HCT116 (cell line): ENCODE data around the gene TXLNG. TPM values are rescaled to one million over a fixed set of nuclear protein-coding genes. Genes with fewer than 3 reads are reported as not detected.

ENCODE experiments used
- ATAC-seq: fragments of 200-7000 bp; cut with Tn5 transposase; 2 replicates; pipeline ENCODE4 v1.9.1; 2020; ENCODE audit warnings: mild to moderate bottlenecking, moderate library complexity
- BruUV-seq: library from RNA; stranded (reverse); fragments of 400-500 nt; replicated peaks from 2 replicates; lab custom pipeline; 2021; lab: Mats Ljungman, UMichigan
- CTCF ChIA-PET: fragments of 300-600 bp; sonication (Branson Sonifier 250); formaldehyde crosslinking; loops from one replicate; lab custom pipeline; 2021; ENCODE audit warnings: antibody characterized with exemption; lab: Charles Lee
- POLR2A ChIA-PET: fragments of 300-600, 350-600 bp; sonication (Branson Sonifier 250); formaldehyde crosslinking; loops from one replicate; lab custom pipeline; 2021; ENCODE audit warnings: antibody characterized with exemption; lab: Charles Lee
- RAD21 ChIA-PET, 2 experiments: fragments of 300-600 bp; sonication (Branson Sonifier 250); formaldehyde crosslinking; loops; one replicate each; lab custom pipeline; 2023; ENCODE audit warnings: low total read pairs in 2 of 2; ENCODE audit not compliant: uncharacterized antibody in 2 of 2, unreplicated experiment in 2 of 2, low non-redundant PET in 1 of 2; lab: Charles Lee
- DNase-seq: peaks from one replicate; pipeline ENCODE4 v3.0.0-alpha.2; 2010; ENCODE audit warnings: low read depth, low spot score
- H2AFZ ChIP-seq: fragments of 200-600 bp; shearing (Covaris generic), sonication (generic); 2 replicates; pipeline ENCODE4 v1.6.1; 2017; ENCODE audit warnings: low read depth, mixed run types, mixed read lengths, antibody characterized with exemption, low read length; ENCODE audit not compliant: poor library complexity, severe bottlenecking
- H3K27ac ChIP-seq: 2 replicates; pipeline ENCODE4 v1.5.1; 2012; ENCODE audit warnings: low read depth, low read length
- H3K27me3 ChIP-seq: fragments of 200-600 bp; sonication (generic); 2 replicates; pipeline ENCODE4 v1.6.1; 2016; ENCODE audit warnings: mixed run types, low read length, mixed read lengths; ENCODE audit not compliant: insufficient read depth
- H3K36me3 ChIP-seq, 2 experiments: fragments of 200-500 bp in 1 of 2; fragments of 200-600 bp in 1 of 2; sonication (Bioruptor generic) in 1 of 2; sonication (generic) in 1 of 2; 2 replicates each; pipeline versions ENCODE4 v1.5.1 to v1.6.1; 2014 to 2016; ENCODE audit warnings: low read length in 2 of 2, inconsistent platforms in 1 of 2, mixed read lengths in 1 of 2, mixed run types in 1 of 2; ENCODE audit not compliant: insufficient read depth in 2 of 2, control insufficient read depth in 1 of 2
- H3K4me1 ChIP-seq, 2 experiments: fragments of 200-600 bp in 1 of 2; sonication (generic) in 1 of 2; 2 replicates each; pipeline versions ENCODE4 v1.5.1 to v1.6.1; 2012 to 2017; ENCODE audit warnings: low read length in 2 of 2, inconsistent platforms in 1 of 2, mild to moderate bottlenecking in 1 of 2, mixed read lengths in 1 of 2, mixed run types in 1 of 2, moderate library complexity in 1 of 2; ENCODE audit not compliant: insufficient read depth in 2 of 2, control insufficient read depth in 1 of 2
- H3K4me2 ChIP-seq: fragments of 200-600 bp; sonication (generic); 2 replicates; pipeline ENCODE4 v1.6.1; 2017; ENCODE audit warnings: mixed run types, low read length, mixed read lengths
- H3K4me3 ChIP-seq, 2 experiments: fragments of 200-600 bp in 1 of 2; sonication (generic) in 1 of 2; replicated peaks in 1 of 2; 2 replicates each; pipeline ENCODE4 v1.5.1; 2011 to 2016; ENCODE audit warnings: low read length in 2 of 2, control low read depth in 1 of 2, low read depth in 1 of 2, mild to moderate bottlenecking in 1 of 2, mixed read lengths in 1 of 2, mixed run types in 1 of 2
- H3K79me2 ChIP-seq: fragments of 200-600 bp; sonication (generic); 2 replicates; pipeline ENCODE4 v1.6.1; 2017; ENCODE audit warnings: mild to moderate bottlenecking, mixed run types, low read length, moderate library complexity, mixed read lengths; ENCODE audit not compliant: insufficient read depth
- H3K9ac ChIP-seq: fragments of 200-600 bp; sonication (generic); 2 replicates; pipeline ENCODE4 v1.6.1; 2016; ENCODE audit warnings: low read length, mixed read lengths
- H3K9me2 ChIP-seq: fragments of 200-600 bp; sonication (generic), shearing (Covaris generic); 2 replicates; pipeline ENCODE4 v1.6.1; 2017; ENCODE audit warnings: mixed run types, mild to moderate bottlenecking, moderate library complexity; ENCODE audit not compliant: insufficient read depth
- H3K9me3 ChIP-seq, 2 experiments: fragments of 200-500 bp in 1 of 2; fragments of 200-600 bp in 1 of 2; sonication (Bioruptor generic) in 1 of 2; sonication (generic) in 1 of 2; 2 replicates each; pipeline ENCODE4 v1.6.1; 2014 to 2017; ENCODE audit warnings: low read length in 2 of 2, mixed read lengths in 2 of 2, inconsistent platforms in 1 of 2, low read depth in 1 of 2, mild to moderate bottlenecking in 1 of 2, mixed run types in 1 of 2, moderate library complexity in 1 of 2; ENCODE audit not compliant: control insufficient read depth in 1 of 2, insufficient read depth in 1 of 2
- H4K20me1 ChIP-seq: fragments of 200-600 bp; sonication (generic), shearing (Covaris generic); 2 replicates; pipeline ENCODE4 v1.6.1; 2017; ENCODE audit warnings: mixed run types, mild to moderate bottlenecking, moderate library complexity; ENCODE audit not compliant: insufficient read depth
- ATF3 ChIP-seq: IDR thresholded peaks from 2 replicates; pipeline ENCODE4 v1.6.1; 2012
- CBX3 ChIP-seq: IDR thresholded peaks from 2 replicates; pipeline ENCODE4 v1.6.1; 2012; ENCODE audit warnings: low read depth
- EGR1 ChIP-seq: IDR thresholded peaks from 2 replicates; pipeline ENCODE4 v1.6.1; 2012; ENCODE audit warnings: low read depth
- ELF1 ChIP-seq: IDR thresholded peaks from 2 replicates; pipeline ENCODE4 v1.6.1; 2012; ENCODE audit warnings: low read depth, borderline replicate concordance
- EZH2 ChIP-seq: fragments of 200-600 bp; sonication (generic); IDR thresholded peaks from 2 replicates; pipeline ENCODE4 v1.6.1; 2017; ENCODE audit warnings: antibody characterized with exemption, mixed run types
- EZH2phosphoT487 ChIP-seq: fragments of 200-600 bp; IDR thresholded peaks from 2 replicates; pipeline ENCODE4 v1.6.1; 2018; ENCODE audit warnings: antibody characterized with exemption, borderline replicate concordance
- FOSL1 ChIP-seq: IDR thresholded peaks from 2 replicates; pipeline ENCODE4 v1.6.1; 2012; ENCODE audit warnings: low read depth
- JUND ChIP-seq: IDR thresholded peaks from 2 replicates; pipeline ENCODE4 v1.6.1; 2012
- POLR2A ChIP-seq: IDR thresholded peaks from 2 replicates; pipeline ENCODE4 v1.7.0; 2011; ENCODE audit warnings: borderline replicate concordance; ENCODE audit not compliant: insufficient read depth, insufficient read length; ENCODE audit errors: extremely low read depth
- RAD21 ChIP-seq: IDR thresholded peaks from 2 replicates; pipeline ENCODE4 v1.6.1; 2012; ENCODE audit warnings: low read depth, mild to moderate bottlenecking
- SP1 ChIP-seq: IDR thresholded peaks from 2 replicates; pipeline ENCODE4 v1.6.1; 2012; ENCODE audit warnings: low read depth
- SRF ChIP-seq: IDR thresholded peaks from 2 replicates; pipeline ENCODE4 v1.6.1; 2012; ENCODE audit warnings: low read depth
- TCF7L2 ChIP-seq: IDR thresholded peaks from 2 replicates; pipeline ENCODE4 v1.7.0; 2011; ENCODE audit warnings: borderline replicate concordance, inconsistent platforms; ENCODE audit not compliant: insufficient read depth, insufficient read length; ENCODE audit errors: extremely low read depth
- YY1 ChIP-seq: IDR thresholded peaks from 2 replicates; pipeline ENCODE4 v1.6.1; 2011; ENCODE audit warnings: low read length, low read depth, moderate library complexity, mild to moderate bottlenecking; ENCODE audit not compliant: insufficient replicate concordance; ENCODE audit errors: extremely low read depth
- ZFX ChIP-seq: fragments of 450-650 bp; IDR thresholded peaks from 2 replicates; pipeline ENCODE4 v1.6.1; 2017
- ZNF274 ChIP-seq: fragments of 200-500 bp; sonication (Bioruptor generic); IDR thresholded peaks from 2 replicates; pipeline ENCODE4 v1.6.1; 2014; ENCODE audit warnings: mild to moderate bottlenecking, low read depth, low read length, inconsistent platforms
- intact Hi-C: fragments of 100-400 bp; cut with micrococcal nuclease; formaldehyde crosslinking; loops from 2 replicates; pipeline ENCODE4 v1.10.0; 2022
- total RNA-seq: library from RNA; stranded (reverse); gene quantifications from one replicate; pipeline ENCODE4 v1.2.1, GENCODE V29; 2021; ENCODE audit not compliant: unreplicated experiment
- TF ChIP-seq, protein P1 (sequence below), 3 experiments: fragments of 200-600 bp in 1 of 3; sonication (generic) in 1 of 3; IDR thresholded peaks in 2 of 3; conservative IDR thresholded peaks in 1 of 3; 2 replicates each; pipeline ENCODE4 v1.5.1; 2012 to 2017; ENCODE audit warnings: low read depth in 2 of 3, low read length in 2 of 3, antibody characterized with exemption in 1 of 3, borderline replicate concordance in 1 of 3, control low read depth in 1 of 3, mild to moderate bottlenecking in 1 of 3, mixed read lengths in 1 of 3, mixed run types in 1 of 3, moderate library complexity in 1 of 3; ENCODE audit not compliant: insufficient read depth in 1 of 3
- TF ChIP-seq, protein P2 (sequence below): IDR thresholded peaks from 2 replicates; pipeline ENCODE4 v1.6.1; 2012
- TF ChIP-seq, protein P3 (sequence below): IDR thresholded peaks from 2 replicates; pipeline ENCODE4 v1.6.1; 2012; ENCODE audit warnings: low read depth

TXLNG gene
- total RNA-seq, 1 experiment from 2014 or later, result 22.9 TPM

GRCh38 chrX:16737024-16737423 lies 49.2 kb upstream of the TXLNG start (continued):
- TF ChIP-seq, protein P1, sequence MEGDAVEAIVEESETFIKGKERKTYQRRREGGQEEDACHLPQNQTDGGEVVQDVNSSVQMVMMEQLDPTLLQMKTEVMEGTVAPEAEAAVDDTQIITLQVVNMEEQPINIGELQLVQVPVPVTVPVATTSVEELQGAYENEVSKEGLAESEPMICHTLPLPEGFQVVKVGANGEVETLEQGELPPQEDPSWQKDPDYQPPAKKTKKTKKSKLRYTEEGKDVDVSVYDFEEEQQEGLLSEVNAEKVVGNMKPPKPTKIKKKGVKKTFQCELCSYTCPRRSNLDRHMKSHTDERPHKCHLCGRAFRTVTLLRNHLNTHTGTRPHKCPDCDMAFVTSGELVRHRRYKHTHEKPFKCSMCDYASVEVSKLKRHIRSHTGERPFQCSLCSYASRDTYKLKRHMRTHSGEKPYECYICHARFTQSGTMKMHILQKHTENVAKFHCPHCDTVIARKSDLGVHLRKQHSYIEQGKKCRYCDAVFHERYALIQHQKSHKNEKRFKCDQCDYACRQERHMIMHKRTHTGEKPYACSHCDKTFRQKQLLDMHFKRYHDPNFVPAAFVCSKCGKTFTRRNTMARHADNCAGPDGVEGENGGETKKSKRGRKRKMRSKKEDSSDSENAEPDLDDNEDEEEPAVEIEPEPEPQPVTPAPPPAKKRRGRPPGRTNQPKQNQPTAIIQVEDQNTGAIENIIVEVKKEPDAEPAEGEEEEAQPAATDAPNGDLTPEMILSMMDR (IDR thresholded peaks at IDR 0.05 in 2 of 3, conservative IDR thresholded peaks at IDR 0.05 in 1 of 3; ENCODE audit: borderline replicate concordance in 1 of 3, insufficient read depth in 1 of 3, low read depth in 2 of 3, low read length in 2 of 3), result no peak
- TF ChIP-seq YY1, result no peak

- no peak overlapping the region for H3K9ac ChIP-seq
- no peak for ATAC-seq
Measured at GRCh38 chrX:16739574-16739973, 46.7 kb upstream of the TXLNG start.

More at GRCh38 chrX:16739574-16739973, 46.7 kb upstream of the TXLNG start:
- BruUV-seq, result no TSS peak
- Histone ChIP-seq H3K79me2 (no peaks in the 10 kb centered on the region), H3K36me3 (peaks cover 3 to 8% of the 10 kb centered on the region in 2 experiments; a peak in 3 of 4 replicates), H2AFZ (no peak overlapping the region)
- TF ChIP-seq RAD21, result no peak
- TF ChIP-seq, protein P1 (IDR thresholded peaks at IDR 0.05 in 2 of 3, conservative IDR thresholded peaks at IDR 0.05 in 1 of 3; ENCODE audit: borderline replicate concordance in 1 of 3, insufficient read depth in 1 of 3, low read depth in 2 of 3, low read length in 2 of 3), result no peak
- no peak for TF ChIP-seq CBX3
- TF ChIP-seq ZNF274, result no peak
- no peak for TF ChIP-seq EZH2phosphoT487
- TF ChIP-seq ZFX, result no peak
- TF ChIP-seq, protein P2, sequence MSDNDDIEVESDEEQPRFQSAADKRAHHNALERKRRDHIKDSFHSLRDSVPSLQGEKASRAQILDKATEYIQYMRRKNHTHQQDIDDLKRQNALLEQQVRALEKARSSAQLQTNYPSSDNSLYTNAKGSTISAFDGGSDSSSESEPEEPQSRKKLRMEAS, result no peak
- no peak for TF ChIP-seq ATF3
- no peak for TF ChIP-seq SRF
- no peak for TF ChIP-seq TCF7L2
- TF ChIP-seq, protein P3, sequence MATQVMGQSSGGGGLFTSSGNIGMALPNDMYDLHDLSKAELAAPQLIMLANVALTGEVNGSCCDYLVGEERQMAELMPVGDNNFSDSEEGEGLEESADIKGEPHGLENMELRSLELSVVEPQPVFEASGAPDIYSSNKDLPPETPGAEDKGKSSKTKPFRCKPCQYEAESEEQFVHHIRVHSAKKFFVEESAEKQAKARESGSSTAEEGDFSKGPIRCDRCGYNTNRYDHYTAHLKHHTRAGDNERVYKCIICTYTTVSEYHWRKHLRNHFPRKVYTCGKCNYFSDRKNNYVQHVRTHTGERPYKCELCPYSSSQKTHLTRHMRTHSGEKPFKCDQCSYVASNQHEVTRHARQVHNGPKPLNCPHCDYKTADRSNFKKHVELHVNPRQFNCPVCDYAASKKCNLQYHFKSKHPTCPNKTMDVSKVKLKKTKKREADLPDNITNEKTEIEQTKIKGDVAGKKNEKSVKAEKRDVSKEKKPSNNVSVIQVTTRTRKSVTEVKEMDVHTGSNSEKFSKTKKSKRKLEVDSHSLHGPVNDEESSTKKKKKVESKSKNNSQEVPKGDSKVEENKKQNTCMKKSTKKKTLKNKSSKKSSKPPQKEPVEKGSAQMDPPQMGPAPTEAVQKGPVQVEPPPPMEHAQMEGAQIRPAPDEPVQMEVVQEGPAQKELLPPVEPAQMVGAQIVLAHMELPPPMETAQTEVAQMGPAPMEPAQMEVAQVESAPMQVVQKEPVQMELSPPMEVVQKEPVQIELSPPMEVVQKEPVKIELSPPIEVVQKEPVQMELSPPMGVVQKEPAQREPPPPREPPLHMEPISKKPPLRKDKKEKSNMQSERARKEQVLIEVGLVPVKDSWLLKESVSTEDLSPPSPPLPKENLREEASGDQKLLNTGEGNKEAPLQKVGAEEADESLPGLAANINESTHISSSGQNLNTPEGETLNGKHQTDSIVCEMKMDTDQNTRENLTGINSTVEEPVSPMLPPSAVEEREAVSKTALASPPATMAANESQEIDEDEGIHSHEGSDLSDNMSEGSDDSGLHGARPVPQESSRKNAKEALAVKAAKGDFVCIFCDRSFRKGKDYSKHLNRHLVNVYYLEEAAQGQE, result no peak
- no peak for TF ChIP-seq EGR1
- TF ChIP-seq SP1, result no peak
- no peak for TF ChIP-seq FOSL1
- no peak for TF ChIP-seq ELF1
- no peak for TF ChIP-seq YY1
- no peak for TF ChIP-seq POLR2A
- TF ChIP-seq EZH2, result no peak
- TF ChIP-seq JUND, result no peak
- TF ChIP-seq, all 23 proteins: peak for 0
- Histone ChIP-seq H3K27ac (no peak overlapping the region), H3K4me2 (no peak overlapping the region), H4K20me1 (no peaks in the 10 kb centered on the region), H3K4me1 (no peaks in the 10 kb centered on the region), H3K4me3 (no peak overlapping the region), H3K9me3 (no peaks in the 10 kb centered on the region), H3K27me3 (no peaks in the 10 kb centered on the region), H3K9me2 (no peaks in the 10 kb centered on the region)
- CTCF ChIA-PET, result no interaction called here
- intact Hi-C loops, result no loop called here
- no peak for DNase-seq
- POLR2A ChIA-PET, result no interaction called here
- RAD21 ChIA-PET, result no interaction called here
